Fibroblast of gingiva (primary cell): Measurements from ENCODE around the gene RINT1.
"Not testable (repeated sequence)": the region's sequence is repeated elsewhere in the genome, so short reads cannot be mapped to it uniquely, and the experiment has no call there.

Source experiments
- DNase-seq: peaks from one replicate; pipeline ENCODE4 v3.0.0-alpha.2; 2011; ENCODE audit warnings: low read depth

Gene RINT1

DNA sequence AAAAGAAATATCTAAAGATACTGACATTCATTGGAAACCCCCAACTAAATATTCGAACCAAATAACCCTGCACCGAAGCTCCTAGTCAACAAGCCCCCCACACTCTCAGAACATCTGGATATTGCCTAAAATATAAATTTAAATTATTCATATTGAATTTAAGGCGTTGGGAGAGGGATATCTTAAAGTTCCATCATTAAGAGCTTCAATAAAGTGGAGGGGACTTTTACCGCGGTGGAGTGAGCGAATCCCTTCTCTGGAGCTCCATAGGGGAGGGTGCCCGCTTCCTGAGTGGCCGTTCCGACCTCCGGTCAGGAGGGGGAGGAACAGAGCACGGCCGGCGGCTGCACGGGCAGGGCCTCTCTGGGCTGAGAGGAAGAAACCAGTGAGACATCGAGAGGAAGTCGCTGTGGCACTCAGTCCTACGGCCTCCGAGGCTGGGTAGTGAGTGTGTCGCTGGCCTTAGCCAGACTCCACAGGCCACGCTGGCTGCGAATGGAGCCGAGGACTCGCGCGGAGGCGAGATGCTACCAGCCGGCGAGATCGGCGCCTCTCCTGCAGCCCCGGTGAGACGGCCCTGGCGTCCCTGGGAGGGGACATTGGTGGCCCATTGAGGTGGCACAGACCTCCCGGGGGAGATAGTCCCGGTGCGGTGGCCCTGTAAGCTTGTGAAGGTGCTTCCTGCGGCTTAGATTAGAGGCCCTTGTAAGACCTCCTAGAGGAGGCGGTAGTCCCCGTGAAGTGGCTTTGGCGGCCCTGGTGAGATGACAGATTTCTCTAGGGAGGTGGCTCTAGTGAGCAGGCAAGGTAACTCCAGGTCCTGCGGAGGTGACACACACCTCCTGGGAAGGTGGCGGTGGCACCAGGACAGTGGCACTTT, at the start of gene RINT1:
TSS of gene RINT1 (plus strand) at position 410 of the 880 bp plus-strand sequence. CDS start at position 525, 115 bp downstream.
- DNase-seq = peak; percentile 90

DNA sequence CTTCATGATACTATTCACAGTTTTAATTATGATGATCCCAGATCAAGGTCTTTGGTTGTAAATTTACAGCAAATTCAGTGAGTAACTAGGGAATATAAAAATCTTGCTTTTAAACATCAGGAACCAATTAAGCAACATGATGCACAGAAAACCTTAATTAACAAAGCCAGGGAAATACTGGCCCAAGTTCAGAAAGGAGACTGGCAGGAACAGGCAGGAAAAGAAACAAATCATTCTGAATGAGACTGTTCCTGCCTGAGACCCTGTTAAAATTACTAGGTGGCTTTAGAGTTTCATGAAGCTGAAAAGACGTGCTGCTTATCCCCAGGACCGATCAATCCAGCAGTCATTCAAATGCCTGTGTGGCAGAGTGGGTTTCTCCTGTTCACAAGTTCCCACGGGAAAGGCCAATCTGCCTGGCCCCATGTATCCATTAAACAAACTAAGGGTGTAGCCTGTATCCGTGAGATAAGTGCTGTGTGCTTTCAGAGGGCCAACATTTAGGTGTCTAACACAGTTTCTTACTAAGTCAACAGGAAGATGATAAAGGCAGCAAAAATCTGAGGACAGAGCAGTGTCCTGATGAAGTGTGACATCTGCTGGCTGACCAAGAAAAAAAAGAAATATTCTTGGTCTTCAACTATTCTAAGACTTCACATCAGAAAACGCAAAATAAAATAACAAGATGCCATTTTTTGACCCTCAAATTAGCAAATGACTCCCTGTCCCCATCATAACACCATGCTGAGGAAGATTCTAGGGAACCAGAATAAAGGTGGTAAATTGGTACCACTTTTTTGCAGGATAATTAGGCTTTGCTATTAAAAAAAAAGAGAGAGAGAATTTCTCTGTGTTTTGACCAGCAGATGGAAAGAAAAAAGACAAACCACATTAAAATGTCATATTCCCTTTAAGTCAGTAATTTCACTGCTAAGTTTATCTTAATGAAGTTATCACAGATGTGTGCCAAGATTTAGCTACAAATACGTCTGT, 44.1 kb upstream of the RINT1 start:
- DNase-seq = peak; percentile 77

DNA sequence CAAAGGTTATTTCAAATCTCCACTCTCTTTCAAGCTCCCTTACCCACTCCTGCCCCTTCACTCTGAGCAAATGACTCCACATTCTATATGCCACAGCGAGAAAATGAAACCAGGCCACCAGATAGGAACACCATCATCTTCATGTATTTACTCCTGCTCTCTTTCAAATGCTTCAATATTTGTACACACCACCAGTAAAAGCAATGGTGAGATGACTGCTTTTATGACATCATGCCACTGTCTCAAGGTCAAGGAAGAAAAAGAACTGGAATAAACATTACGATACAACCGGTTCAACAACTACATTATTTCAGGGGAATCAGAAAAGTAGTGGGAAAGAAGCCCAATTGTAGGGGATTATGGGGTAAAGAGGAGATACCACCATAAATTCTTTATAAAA, 42.6 kb upstream of the RINT1 start:
- no peak for DNase-seq

DNA sequence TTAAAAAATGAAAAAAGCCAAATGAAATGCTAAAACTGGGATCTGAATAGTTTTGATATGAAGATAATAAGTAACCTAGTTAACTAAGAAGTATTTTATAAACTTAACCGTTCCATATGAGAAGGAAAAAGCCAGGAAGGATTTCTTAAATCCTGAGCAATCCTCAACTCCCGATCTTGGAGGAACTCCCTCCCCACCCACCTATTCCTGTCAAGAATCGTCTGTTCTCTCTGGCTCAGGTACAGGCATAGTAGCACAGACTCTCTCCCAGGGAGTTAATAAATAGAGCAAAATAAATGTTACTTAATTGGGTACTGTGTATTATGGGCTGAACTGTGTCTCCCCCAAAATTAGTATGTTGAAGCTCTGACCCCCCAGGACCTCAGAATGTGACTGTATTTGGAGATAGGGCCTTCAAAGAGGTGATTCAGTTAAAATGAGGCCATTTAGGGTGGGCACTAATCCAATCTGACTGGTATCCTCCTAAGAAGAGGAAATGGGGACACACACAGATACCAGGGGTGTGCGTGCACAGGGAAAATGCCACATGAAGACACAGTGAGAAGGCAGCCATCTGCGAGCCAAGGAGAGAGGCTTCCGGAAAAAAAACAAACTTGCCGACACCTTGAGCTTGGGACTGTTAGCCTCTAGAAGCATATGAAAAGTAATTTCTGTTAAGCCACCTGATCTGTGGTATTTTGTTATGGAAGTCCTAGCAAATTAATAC, 38.6 kb upstream of the RINT1 start:
- no peak for DNase-seq

DNA sequence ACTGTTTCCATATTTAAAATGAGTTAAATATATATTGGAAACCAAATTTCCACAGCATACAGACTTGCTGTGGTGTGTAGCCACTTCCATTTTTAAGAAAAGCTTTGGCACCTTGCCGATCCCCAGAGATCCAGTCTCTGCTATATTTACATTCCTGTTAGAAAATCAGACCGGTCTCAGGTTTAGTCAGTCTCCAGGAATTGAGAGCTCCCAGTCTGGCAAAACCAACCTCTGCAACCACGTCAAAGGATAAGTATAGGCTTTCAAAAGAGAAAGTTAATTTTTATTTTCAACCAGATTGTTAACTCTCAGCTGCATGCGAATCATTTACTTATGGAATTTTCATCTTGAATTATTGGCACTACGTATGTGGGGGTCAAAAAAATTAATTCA, 38.1 kb upstream of the RINT1 start:
- peak; percentile 69 for DNase-seq

DNA sequence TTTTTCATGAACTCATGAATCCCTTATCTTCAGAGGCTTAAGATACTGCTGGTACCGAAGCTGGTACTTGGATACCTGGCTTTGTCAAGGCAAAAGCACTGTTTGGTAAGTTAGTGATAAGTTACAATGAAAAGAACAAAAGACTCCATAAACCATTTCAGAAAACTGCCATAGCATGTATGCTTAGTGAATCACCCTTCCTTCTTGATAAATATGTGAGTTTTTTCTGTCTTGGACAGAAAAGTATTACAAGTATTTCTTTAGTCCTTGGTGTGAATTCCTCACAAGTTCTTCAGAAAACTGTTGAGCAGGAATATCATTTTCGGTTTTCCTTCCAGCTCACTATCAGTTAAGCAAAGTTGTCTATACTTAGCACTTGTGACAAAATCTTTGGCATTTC, 35.5 kb upstream of the RINT1 start:
- DNase-seq = no peak

DNA sequence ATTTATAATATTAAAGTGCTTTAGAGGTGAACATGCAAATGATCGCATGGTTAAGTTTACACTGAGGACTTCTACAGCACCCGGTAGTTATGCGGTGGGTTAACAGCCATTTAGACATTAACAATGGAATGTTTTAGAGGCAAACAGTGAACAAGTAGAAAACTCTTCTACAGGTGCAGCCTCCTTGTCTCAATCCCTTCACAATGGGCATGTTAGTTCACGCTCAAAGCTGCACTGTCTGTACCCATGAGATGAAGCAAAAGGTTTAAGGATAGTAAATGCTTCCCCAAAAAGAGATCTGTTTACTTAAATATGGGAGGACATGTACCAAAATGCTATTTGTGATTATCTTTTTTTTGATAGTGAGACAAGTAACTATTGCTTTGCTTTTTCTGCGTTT, 35.0 kb upstream of the RINT1 start:
- DNase-seq = no peak

DNA sequence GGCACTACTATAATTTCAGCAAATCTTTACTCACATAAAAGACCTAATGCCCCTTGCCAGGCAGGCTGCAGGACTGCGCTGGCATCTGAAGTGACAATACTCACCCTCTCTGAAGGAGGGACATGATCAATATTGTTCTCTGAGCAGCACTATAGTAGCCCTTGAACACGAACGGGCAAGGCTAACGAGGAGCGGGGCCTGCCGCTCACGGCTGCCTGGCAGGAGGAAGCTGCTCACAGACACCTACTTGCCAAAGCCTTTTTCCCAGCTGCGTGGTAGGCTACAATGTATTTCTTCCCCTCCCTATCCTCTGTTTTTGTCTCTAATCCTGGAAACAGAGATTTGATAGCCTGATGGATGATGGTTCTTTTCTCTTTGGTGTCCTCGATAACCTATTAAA, 29.8 kb upstream of the RINT1 start:
- no peak for DNase-seq

DNA sequence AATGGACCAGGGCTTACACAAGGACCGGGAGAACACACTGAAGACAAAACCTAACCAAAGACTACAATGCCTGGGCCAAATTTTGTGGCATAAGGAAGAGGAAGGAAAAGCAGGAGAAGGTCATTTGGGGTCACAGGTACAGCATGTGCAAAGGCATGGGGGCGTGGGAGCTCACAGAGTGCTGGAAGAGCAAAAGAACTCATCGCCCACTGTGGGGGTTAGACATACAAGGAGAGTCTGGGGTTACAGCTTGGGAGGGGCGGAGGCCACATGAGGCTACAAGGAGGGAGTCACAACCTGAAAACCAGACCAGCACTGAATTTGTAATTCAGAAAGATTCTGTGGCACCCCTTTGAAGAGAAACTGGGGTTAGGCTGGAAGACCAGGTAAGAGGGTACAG, 19.6 kb upstream of the RINT1 start:
- no peak for DNase-seq

DNA sequence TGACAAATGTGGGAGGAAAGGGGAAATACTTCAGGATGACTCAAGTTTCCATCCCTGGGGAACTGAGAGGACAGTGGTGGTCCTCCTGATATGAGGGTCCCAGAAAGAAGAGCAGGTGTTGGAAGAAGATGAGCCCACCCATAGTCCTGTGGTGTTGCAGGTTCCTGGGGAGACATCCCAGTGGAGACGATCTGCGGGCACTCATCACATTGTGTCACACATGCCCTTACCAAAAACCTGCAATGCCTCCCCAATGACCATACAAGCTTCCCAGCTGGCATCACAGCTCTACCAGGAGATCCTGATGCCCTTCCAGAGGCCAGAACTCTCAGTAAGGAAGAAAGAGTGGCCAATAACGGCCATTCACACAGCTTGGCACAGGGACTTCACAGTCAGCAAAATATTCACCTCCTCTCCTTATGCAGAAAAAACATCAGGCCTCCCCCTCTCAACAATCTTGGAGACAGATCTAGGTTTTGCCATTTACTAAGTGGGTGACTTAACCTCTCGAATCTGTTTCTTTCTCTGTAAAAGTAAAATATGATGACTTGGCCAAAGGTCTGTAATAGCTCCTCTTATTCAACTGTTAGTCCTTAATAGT, 19.0 kb upstream of the RINT1 start:
- DNase-seq = no peak

DNA sequence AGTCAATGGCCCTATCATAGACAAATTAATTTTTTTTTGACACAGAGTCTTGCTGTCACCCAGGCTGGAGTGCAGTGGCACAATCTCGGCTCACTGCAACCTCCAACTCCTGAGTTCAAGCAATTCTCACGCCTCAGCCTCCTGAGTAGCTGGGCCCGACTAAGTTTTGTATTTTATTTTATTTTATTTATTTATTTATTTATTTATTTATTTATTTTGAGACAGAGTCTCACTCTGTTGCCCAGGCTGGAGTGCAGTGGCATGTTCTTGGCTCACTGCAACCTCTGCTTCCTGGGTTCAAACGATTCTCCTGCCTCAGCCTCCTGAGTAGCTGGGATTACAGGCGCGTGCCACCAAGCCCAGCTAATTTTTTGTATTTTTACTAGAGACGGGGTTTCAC, 16.4 kb upstream of the RINT1 start:
- not testable (repeated sequence) for DNase-seq

DNA sequence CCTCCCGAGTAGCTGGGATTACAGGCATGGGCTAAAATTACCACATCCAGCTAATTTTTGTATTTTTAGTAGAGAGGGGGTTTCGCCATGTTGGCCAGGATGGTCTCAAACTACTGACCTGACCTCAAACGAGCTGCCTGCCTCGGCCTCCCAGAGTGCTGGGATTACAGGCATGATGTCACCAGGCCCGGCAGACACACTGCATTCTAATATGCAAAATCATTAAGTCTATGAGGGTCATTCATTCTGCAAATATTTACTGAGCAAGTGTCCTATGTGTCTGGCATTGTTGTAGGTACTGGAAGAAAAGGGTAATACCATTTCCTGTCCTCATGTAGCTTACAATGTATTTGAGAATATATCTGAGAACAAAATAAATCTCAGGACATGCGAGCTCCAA, 12.6 kb upstream of the RINT1 start:
- no peak for DNase-seq

DNA sequence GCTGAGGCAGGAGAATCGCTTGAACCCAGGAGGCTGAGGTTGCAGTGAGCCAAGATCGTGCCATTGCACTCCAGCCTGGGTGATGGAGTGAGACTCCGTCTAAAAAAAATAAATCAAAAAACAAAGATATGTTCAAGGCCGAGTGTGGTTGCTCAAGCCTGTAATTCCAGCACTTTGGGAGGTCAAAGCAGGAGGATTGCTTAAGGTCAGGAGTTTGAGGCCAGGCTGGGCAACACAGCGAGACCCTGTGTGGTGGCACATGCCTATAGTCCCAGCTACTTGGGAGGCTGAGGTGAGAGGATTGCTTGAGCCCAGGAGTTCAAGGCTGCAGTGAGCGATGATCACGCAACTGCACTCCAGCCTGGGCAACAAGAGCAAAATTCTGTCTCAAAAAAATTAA, 11.4 kb upstream of the RINT1 start:
- not testable (repeated sequence) for DNase-seq

DNA sequence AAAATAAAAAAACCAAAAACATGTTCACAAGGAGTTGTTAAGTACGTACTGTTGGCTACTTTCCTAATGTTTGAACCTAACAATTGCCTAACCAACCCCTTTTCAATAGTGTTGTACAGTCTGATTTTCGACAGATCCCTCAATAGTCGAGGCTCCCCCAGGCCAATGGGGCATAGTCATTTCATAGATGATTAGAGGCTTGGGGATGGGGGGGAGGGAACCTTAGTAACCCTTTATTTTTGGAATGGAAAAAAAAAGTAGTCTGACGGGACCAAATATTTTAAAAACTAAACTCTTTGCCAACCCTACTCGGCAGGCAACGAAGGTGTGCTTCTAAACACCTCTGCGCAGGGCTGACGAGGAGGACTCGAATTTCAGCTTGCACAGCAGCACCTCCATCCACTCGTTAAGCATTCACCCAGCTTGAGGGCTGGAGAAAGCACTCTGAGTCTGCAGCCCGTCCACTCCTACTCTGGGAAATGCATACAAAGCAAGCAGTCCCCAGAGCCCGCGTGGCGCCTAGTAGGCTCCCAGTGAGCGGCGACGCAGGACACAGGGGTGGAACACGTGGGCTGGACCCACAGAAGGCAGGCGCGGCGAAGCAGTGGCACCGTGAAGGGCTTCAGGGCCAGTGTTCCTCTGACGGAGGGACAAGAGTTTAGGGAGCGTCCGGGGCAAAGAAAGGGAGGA, 10.8 kb upstream of the RINT1 start:
- peak; percentile 49 for DNase-seq

DNA sequence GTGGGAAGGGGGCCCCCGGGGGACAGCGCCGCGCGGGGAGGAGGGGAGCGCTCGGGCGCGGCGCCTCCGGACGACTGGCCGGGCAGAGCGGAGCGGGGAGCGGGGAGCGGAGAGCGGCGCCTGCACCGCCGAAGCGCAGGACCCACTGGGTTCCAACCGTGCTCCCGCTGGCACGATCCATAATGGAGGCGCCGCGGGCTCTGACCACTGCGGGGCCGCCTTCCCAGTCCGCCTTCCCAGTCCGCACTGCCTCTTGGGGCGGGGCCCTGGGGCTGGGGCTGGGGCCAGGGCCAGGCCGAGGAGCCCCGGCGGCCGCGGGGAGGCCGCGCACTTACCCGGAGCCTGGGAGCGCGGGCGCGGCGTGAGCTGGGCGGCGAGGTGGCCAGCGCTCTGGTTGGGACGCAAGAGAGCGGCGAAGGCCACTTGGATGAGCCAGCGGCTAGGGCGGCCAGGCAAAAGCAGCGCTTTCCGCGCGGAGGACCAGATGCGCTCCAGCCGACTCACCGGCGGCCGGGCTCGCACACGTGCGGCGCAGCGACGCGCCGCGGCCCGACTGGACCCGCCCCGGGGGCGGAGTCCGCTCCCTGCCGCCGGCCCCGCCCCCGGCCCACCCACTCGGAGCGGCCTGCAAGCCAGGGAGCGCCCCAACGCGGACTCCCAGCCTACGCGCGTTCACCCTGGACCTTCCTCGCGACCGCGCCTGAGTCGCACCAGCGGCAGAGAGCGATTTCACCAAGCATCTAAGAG, 10.1 kb upstream of the RINT1 start, which contains the start of gene PUS7:
TSS of gene PUS7 (minus strand) at position 555 of the 747 bp plus-strand sequence. CDS start 13,759 bp downstream, outside the sequence.
- peak; percentile 89 for DNase-seq

DNA sequence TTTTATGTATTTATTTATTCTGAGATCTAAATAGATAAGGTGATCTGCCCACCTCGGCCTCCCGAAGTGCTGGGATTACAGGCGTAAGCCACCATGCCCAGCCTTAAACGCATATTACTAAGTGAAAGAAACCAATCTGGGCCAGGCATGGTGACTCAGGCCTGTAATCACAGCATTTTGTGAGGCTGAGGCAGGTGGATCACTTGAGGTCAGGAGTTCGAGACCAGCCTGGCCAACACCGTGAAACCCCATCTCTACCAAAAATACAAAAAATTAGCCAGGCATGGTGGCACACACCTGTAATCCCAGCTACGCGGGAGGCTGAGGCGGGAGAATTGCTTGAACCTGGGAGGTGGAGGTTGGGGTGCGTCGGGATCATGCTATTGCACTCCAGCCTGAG, 7.6 kb upstream of the RINT1 start:
- DNase-seq = not testable (repeated sequence)

DNA sequence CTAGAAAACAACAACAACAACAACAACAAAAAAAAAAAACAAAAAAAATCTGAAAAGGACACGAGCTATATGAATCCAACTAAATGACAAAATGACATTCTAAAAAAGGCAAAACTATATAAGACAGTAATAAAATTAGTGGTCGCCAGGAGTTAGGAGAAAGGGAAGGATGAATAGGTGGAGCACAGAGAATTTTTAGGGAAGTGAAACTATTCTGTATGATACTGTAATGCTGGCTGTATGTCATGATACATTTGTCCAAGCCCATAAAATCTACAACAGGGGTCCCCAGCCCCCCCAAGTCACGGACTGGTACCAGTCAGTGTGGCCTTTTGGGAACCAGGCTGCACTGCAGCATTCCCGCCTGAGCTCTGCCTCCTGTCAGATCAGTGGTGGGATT, 7.2 kb upstream of the RINT1 start:
- no peak for DNase-seq

DNA sequence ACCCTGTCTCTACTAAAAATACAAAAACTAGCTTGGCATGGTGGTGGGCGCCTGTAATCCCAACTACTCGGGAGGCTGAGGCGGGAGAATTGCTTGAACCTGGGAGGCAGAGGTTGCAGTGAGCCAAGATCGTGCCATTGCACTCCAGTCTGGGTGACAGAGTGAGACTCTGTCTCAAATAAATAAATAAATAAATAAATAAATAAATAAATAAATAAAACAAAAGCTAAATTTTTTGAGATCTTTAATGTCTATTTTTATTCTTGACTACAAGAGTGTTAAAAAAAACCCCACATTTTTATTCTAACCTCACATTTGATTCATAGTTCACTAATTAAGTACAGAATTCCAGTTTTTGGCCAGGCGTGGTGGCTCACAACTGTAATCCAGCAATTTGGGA, 4.3 kb upstream of the RINT1 start:
- DNase-seq = not testable (repeated sequence)

DNA sequence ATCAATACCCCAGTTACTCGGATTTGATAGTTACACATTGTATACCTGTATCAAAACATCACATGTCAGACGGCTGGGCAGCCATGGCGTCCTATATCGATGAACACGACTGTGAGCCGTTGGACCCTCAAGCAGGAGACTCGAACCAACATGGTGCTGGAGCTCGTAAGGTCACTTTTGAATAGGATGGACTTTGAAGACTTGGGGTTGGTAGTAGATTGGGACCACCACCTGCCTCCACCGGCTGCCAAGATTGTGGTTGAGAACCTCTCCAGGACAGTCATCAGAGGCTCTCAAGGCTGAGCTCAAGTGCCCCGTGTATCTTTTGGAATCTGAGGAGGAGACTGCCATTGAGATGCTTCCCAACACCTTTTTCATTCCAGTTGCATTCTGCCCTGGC, 1.9 kb upstream of the RINT1 start:
- no peak for DNase-seq

DNA sequence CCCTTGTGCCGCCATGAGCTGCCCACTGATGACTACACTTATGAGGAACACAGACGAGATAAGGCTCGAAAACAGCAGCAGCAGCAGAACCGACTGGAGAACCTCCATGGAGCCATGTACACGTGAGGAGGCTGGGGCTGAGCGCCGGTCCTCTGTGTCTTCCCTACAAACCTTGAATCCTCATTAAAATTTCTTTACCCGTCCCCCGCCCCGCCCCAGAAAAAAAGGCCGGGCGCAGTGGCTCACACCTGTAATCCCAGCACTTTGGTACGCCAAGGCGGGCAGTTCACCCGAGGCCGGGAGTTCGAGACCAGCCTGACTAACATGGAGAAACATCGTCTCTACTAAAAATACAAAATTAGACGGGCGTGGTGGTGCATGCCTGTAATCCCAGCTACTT, 1.5 kb upstream of the RINT1 start:
- no peak for DNase-seq
